IMR-90 (cell line): Measurements from ENCODE around the gene TAF1B.

ENCODE experiments used
- BHLHE40 ChIP-seq: fragments of 150-350 bp; IDR thresholded peaks from 2 replicates; pipeline ENCODE4 v1.6.1; 2016; ENCODE audit warnings: mild to moderate bottlenecking, low read depth, low read length
- CTCF ChIP-seq: conservative IDR thresholded peaks from 2 replicates; pipeline ENCODE4 v1.5.1; 2012; ENCODE audit warnings: mild to moderate bottlenecking, low read depth, low read length, improper control_type of control experiment
- MAFK ChIP-seq: IDR thresholded peaks from 2 replicates; pipeline ENCODE4 v1.6.1; 2012; ENCODE audit warnings: low read depth, low read length, improper control_type of control experiment
- MXI1 ChIP-seq: IDR thresholded peaks from 2 replicates; pipeline ENCODE4 v1.6.1; 2012; ENCODE audit warnings: low read depth, mild to moderate bottlenecking, low read length, moderate library complexity, borderline replicate concordance
- POLR2A ChIP-seq: IDR thresholded peaks from 2 replicates; pipeline ENCODE4 v1.6.1; 2012; ENCODE audit warnings: mild to moderate bottlenecking, low read depth, low read length
- RAD21 ChIP-seq: IDR thresholded peaks from 2 replicates; pipeline ENCODE4 v1.6.1; 2012; ENCODE audit warnings: low read length, improper control_type of control experiment
- RCOR1 ChIP-seq: IDR thresholded peaks from 2 replicates; pipeline ENCODE4 v1.6.1; 2012; ENCODE audit warnings: mild to moderate bottlenecking, low read length, improper control_type of control experiment; ENCODE audit not compliant: insufficient replicate concordance
- USF2 ChIP-seq: fragments of 150-350 bp; IDR thresholded peaks from 2 replicates; pipeline ENCODE4 v1.6.1; 2017; ENCODE audit warnings: mild to moderate bottlenecking, antibody characterized with exemption, low read length, low read depth

- TF ChIP-seq MXI1 (no peak), POLR2A (no peak), CTCF (no peak), RAD21 (no peak), USF2 (no peak), BHLHE40 (no peak), MAFK (no peak), RCOR1 (no peak)
These were observed 131.1 kb downstream of the TAF1B start for GRCh38 chr2:9974343-9974742.
